Activated CD4-positive, alpha-beta T cell treated with anti-CD3 and anti-CD28 coated beads, Interleukin-2, amount 50 U/mL, for 16 hours (primary cell): ENCODE results near the gene KIAA0930.

ENCODE experiments used
- DNase-seq: peaks from one replicate; pipeline ENCODE4 v3.0.0-alpha.2; 2020

KIAA0930 gene

DNA sequence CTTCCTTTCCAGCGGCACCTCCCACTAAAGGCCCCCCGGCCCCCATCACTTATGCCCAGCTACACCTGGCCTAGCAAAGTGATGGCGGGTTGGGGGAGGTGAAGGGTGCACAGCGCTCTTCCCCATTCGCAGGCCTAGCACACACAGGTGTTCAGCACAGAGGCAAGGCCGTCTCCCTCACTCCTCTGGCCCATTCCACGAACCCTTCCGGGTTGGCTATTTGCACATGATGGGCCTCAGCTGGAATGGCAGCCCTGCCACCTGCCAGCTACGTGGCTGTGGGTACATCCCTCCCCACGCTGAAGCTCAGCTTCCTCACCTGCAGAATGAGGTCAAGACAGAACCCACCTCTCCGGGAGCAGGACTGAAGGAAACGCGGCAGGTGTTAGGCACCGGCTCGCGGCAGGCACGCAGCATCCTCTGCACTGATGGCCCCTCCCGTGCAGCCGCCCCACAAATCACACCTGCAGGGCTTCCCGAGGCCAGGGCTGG, 4.8 kb downstream of the KIAA0930 start:
- no peak for DNase-seq

DNA sequence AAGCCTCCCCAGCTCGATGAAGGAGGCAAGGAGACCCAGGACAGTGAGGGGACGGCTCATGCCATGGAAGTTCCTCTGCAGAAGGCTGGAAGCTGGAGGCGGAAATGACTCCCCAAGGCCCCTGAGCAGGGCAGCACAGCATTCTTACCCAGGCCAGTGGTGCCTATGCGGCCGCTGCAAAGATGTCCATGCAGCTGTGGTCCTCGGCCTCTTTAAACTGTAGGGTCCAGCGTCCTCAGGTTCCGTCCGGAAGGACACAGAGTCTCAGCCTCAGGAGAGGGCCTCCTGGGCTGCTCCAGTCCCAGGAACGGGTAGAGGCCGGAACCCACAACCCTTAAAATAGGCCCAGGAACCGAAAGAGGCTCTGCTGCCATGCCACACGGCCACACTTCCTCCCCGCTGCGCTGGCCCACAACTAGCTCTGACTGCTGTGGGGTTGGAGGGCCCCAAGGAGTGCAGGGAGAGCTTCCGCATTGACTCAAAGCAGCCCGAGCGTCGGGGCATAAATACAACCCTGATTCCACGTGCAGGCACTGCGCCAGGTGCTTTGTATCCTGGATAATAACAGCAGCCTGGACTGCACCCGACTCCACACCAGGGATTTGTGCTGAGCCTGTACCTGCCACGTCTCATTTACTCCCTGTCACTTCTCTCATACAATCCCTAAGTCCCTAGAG, 5.5 kb downstream of the KIAA0930 start:
- no peak for DNase-seq

DNA sequence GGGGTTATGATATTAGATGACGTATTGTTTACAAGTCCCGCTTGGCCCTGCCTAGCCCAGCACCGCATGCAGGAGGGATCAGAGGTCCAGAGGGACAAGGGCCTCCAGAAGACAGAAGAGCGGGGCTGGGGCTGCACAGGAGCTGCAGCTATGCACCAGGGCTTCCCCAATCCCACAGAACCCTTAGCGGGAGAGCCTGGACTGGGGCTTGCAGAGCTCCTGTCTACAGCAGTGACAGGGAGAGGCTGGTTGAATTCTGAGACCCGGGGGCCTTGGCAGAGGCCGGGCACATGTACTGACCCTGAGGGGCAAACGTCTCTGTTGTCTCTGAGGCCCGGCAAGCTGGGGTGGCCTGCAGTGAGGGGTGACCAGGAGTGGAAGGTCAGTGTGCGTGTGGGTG, 6.9 kb downstream of the KIAA0930 start:
- DNase-seq: no peak

DNA sequence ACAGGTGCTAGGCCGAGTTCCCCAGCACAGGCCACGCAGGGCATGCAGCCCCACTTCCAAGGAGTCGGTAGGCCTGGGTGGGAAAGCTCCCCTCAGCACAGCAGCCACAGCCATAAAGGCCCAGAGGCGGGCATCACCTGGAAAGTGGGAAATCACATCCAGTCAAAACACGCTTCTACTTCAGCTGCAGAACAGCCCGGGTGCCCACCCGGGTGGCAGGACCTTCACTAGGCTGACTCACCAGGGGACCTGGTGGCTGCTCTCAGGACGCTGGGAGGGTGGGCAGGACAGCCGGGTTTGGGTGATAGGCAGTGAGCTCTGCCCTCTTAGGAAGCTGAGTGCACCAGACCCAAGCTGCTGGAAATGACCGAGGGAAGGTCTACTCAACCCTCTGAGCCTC, 7.3 kb downstream of the KIAA0930 start:
- DNase-seq: no peak

DNA sequence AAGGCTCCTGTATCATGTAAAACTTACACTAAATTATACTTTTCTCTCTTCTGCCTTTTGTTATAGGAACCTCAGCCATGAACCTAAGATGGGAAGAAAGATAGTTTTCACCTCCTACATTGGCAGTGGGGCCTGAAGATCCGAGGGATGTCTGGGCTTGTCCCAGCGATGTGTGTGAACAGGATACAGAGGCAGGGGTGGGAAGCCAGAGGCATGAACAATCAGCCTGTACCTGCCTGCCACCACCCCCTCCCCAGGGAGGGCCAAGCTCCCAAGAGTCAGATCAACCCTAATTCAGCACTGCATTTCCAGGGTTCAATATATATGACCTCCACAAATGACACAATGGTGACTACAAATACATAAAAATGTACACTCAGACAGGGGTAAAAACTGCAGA, 9.4 kb downstream of the KIAA0930 start:
- no peak for DNase-seq

DNA sequence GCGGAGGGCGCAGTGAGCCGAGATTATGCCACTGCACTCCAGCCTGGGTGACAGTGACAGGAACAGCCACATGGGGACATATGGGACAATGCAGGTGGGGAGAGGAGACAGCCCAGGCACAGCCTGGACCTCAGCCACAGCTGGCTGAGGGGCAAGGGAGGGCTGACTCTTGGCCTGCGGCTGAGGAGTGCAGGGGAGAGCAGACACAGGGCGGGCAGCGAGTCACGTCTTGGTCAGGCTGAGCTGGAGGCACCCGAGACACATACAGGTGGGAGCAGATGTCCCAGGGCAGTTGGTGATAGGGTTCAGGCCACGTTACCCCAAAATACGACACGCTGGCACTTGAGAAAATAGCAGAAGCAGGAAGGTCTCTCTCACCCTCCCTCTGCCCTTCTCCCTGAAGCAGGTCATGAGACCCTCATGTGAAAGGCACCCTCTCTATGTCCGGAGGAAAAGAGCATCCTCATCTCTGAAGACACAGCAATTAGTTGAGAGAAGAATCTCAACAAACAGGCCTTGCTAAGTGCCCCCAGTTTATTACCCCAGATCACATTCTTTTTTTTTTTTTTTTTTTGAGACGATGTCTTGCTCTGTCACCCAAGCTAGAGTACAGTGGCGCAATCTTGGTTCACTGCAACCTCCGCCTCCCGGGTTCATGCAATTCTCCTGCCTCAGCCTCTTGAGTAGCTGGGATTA, 10.5 kb downstream of the KIAA0930 start:
- DNase-seq: no peak

DNA sequence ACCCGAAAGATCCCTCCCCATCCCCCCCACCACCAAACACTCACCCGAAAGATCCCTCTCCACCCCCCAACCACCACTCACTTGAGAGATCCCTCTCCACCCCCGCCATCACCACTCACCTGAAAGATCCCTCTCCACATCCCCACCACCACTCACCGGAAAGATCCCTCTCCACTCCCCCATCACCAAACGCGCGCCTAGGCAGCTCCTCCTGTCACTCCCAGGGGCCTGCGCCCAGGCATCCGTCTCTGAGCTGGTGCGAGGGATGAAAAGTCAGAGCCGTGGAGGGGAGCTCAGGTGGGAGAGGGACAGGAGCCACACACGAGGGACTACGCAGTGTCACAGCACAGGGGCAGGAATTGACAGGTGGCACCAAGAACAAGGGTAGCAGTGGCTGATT, 11.5 kb downstream of the KIAA0930 start:
- no peak for DNase-seq

DNA sequence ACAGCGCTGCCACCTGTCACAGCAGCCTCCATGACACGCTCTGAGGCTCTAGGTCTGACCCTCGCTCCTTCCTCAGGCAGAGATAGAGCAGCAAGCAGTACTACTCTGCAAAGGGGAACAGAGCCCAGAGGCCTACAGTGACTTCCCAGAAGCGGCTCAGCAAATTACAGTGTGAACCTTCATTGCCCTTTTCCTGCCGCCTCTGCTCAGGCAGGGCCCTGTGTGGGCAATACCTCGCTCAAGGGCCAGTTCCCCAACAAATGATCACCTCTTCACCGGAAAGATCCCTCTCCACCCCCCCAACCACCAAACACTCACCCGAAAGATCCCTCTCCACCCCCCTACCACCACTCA, 12.3 kb downstream of the KIAA0930 start:
- no peak for DNase-seq

DNA sequence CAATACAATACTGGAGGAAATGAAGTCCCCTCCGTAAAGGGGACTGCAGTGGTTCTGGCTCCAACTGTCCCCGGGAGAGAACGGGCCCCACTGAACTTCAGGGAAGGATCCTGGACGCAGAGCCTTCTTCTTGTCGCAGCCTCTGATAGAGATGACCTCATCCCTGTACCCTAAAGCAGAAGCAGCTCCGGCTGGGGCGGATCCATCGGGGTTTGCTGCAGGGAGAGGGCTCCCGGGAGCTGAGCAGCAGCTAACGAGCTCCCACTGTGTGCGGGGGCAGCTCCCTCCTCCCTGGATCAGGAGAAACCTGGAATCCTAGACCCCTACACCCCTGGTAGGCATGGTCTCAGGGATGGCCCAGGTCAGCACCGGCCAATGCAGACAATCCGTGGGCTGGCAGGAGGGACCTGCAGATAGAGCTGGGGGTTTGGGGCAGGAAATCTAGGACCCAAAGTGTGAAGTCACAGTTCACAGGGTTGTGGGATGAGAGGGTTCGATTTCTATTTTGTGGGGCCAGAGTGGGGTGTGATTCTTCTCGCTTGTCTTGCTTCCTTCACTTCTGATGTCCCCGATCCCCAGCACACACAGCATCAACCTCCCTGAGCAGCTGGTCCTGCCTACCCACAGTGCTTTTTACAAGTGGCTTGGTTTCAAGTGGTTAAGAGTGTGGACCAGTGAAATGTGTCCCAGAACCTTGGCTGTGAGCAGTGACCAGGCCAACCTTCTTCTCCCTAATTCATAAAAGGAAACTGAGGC, 12.9 kb downstream of the KIAA0930 start:
- no peak for DNase-seq

DNA sequence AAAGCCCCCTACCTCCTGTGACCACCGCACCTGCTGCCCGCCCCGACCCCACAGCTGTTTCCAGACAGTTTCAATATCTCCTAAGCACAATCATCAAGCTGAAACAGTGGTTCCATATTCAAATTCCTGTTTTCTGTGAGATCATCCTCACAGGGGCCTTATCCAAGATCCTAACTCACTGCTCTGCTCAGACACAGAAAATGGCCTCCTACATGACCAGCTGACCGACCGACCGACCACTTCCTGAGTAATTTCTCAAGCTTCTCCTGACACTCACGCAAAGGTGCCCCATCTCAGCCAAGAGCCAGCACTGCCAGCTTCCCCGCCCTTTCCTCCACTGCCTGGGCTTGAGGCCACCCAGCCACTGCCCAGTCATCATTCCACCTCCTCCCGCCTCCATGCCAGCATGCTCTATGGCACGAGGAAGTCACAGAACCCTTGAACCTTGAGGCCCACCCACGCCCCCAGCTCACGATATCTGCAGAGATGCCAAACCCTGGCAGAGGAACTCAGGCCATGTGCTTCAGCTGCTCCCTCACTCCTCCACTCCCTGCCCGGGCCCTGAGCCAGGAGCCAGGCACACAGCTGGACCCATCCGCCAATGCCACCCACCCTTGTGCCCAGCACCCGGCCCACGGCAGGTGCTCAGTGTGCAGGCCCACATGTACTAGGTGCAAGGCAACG, 14.0 kb downstream of the KIAA0930 start:
- DNase-seq: no peak

DNA sequence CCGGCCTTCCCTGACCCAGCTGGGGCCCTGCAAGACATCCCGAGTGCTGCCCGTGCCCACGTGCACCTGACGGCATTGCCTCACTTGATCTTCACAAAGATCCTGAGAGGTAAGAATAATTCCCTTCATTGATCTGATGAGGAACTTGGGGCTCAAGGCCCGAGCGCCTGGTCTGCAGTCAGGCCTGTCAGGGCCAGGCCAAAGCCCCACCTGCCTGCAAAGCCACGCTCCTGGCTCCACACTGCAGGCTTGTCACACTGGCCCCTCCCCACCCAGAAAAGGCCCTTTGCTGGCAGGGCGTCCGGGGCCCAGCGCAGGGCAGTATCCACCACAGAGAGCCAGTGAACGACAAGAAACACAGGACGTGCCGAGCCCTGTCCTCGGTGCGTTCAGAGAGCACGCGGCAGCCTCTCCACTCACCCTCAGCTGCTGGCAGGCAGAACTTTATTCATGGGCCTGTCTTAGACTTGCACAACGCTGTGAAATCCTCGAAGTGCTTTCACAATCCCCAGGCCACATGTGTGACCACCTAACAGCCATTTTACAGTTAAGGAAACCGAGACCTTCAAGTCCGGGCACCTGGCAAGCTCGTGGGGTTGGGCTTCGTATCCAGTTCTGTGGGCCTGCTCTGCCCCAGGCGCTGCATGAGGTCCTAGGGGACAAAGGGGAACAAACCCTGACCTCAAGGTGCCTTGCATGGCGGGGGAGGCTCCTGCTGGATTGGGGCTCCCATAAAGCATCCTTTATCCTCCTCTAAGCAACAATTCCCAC, 14.8 kb downstream of the KIAA0930 start:
- DNase-seq: no peak

DNA sequence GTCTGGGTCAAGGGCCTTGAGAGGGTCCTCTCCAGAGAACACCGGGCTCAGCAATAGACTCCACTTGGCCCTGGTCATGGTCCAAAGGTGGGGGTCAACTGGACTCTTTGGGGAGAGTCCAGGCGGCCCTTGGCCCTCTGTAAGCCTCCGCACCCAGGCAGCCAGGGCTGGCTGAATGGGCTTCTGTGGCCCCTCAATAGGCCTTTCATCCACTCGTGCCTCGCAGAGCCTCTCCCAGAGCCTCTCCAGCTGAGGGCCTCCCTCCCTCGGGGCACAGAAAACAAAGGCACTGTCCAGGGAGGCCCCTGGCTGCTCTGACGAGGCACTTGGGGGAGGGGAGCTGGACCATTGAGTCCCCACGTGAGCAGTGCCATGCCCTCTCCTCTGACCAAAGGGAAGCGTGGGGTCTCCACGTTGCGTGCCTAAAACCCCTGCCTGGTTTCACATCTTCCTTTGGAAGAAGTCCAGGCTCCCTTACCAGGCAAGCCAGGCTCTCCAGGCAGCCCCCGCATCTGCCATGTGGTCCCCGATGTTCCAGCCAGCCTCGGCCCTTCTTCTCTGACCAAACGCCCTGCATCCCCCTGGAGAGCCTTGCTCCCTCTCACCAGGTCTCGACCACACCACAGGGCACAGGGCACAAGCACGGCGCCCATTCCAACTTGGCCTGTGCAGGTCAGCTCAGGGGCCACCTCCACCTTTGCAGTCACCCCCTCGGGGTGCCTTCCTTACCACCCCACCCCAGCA, 15.5 kb downstream of the KIAA0930 start:
- DNase-seq: no peak

DNA sequence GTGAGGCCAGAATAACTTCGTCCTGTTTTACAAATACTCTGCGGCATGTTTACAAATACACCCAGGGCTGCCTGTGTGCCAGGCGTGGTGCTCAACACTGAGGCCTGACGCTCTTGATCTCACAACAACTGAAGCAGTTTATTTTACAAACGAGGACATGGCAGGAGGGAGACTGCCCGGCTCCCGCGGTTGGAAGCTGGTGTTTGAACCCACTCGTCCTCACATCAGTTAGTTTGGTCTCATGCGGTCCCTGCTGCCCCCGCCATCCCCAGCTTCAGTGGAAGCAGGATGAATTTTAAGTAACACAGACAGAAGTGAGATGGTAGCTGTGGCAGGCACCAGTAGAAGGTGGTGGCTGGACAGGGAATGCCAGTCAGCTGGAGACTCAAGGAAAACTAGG, 16.4 kb downstream of the KIAA0930 start:
- no peak for DNase-seq

DNA sequence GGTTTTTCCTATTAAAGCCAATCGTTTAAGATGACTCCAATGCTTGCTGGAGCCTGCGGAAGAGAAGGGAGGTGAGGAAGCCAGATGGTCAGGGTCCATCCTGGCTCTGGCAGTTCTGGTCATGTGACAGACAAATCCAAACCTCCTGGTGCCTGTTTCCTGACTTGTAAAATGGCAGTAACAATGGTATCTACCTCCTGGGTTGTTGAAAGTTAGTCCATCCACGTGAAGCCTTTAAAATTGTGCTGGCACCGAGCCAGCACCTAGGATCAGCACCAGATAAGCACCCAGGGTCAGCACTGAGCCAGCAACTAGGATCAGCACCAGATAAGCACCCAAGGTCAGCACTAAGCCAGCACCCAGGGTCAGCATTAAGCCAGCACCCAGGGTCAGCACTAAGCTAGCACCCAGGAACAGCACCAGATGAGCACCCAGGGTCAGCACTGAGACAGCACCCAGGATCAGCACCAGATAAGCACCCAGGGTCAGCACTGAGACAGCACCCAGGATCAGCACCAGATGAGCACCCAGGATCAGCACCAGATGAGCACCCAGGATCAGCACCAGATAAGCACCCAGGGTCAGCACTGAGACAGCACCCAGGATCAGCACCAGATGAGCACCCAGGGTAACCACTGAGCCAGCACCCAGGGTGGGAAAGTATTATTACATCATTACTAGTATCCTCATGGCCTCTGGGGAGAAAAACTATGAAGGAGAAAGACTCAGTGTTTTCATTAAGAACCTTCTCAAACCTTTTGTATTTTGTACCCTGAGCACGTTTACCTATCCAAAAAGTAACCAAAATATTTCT, 17.2 kb downstream of the KIAA0930 start:
- no peak for DNase-seq

DNA sequence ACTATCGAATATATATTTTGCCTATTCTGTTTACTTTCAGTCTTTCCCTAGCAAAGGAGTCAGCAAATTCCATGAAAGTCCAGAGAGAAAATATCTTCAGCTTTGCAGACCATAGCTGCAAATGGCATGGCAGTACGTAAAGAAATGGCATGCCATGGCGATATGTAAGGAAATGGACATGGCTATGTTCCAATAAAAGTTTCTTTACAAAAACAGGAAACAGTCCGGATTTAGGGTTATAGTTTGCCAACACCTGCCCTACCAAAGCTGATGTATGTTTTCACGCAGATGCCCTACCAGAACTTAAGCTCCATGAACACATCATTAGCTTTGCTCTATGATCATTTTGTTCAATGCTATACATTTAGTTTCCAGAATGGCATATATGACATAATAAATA, 19.5 kb downstream of the KIAA0930 start:
- no peak for DNase-seq

DNA sequence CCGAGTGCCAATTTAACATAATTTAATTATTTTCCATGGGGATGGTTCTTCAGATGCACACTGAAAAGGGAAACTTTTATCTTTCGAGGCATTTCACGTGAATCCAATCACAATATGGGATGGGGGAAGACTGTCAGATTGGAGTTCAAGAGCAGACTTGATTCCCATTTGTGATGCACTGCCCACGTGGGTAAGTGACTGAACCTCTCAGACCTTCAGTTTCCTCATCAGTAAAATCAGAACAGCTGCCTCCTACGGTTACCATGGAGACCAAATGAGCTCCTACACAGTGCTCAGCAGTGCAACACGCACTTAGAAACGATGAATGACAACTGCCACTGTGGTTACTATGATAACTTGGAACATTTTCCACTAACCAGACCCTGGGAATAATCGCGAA, 21.7 kb downstream of the KIAA0930 start:
- DNase-seq: peak; percentile 82

DNA sequence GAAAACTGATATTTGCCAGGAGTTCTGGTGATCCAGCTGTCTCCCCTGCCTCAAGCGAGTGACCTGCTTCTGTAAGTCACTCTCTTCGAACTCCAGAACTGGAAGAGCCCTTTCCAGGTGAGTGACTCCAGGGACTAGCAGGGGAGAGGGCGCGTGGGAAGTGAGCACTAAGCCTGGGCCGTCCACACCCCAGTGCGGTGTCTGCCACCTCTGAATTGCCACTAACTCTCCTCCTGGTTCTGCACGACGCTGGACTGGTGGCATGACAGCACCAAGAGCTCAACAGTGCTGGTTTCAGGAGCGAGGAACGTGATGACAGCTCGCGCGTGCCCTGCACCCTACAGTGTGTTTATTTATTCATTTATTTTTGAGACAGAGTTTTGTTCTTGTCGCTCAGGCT, 22.9 kb downstream of the KIAA0930 start:
- no peak for DNase-seq

DNA sequence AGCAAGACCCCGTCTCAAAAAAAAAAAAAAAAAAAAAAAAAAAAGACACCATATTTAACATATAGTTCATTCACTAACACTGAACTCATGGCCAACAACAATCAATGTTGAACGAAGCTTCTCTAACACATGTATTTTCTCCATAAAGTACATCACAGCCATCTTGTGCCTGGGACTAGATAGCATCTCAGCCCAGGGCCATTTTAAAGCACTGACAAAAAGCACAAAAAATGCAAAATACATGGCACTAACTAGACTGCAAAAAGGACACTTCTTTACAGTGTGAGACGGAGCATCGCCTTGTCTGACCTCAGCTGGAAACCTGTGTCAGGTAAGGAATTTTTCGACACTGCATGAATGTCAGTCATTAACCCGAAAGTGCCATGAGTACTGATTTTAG, 23.3 kb downstream of the KIAA0930 start:
- no peak for DNase-seq

DNA sequence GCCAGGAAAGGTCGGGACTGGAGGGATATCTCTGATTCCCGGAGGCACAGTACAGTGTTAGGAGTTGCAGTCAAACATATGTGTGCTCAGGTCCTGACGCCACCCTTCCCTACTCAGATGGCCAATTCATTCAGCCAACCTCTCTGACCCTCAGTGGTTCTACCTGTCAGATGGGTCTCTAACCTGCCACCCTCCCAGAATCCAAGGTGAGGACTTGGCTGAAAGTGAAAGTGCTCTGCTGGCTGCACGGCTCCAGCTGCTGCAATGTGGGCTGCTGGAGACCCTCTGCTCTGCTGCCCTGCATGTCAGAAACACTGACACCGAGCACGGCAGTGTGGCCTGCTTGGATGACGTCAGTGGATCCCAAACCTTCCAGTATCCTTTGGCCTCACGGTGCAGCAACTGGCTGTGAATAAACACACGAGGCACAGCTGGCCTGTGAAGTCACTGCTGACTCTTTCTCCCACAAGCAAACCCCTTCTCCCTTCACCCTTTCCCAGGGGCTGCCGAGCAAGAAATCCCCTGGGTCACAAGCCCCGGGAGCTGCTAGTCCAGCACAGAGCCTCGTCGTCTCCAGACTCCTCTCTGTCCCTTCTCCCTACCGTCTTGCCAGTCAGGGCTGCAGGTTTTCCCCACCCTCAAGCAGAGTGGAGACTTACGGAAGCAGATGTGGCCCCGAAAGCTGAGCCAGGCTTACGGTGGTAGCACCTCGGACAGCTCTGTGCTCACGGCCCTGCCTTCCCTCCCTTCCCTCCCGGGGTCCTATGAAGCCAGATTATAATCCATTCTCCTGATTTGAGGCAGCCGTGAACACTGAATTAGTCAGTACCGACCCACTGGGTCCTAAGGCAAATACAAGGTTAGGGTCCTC, 24.3 kb downstream of the KIAA0930 start:
- no peak for DNase-seq
